CD4-positive, alpha-beta T cell (primary cell): Measurements from ENCODE around the gene IFITM10. TPM values are rescaled to one million over a fixed set of nuclear protein-coding genes. Genes with fewer than 3 reads are reported as not detected.

ENCODE experiments used
- ATAC-seq: fragments of 200-7000 bp; cut with Tn5 transposase; one replicate; pipeline ENCODE4 v1.10.0; 2022; ENCODE audit warnings: mild to moderate bottlenecking; ENCODE audit not compliant: poor library complexity
- CTCF ChIA-PET: fragments of 350-600 bp; sonication (Branson Sonifier 250); formaldehyde crosslinking; loops from one replicate; lab custom pipeline; 2021; ENCODE audit warnings: antibody characterized with exemption, inconsistent platforms; lab: Charles Lee
- POLR2A ChIA-PET: fragments of 350-600 bp; sonication (Branson Sonifier 250); formaldehyde crosslinking; loops from one replicate; lab custom pipeline; 2021; ENCODE audit warnings: antibody characterized with exemption, inconsistent platforms; lab: Charles Lee
- DNase-seq, 14 experiments: peaks; one replicate each; pipeline ENCODE4 v3.0.0-alpha.2; 2013 to 2020; ENCODE audit warnings: mixed read lengths in 2 of 14
- H3K27ac ChIP-seq, 2 donors: one replicate each; pipeline versions ENCODE4 v1.5.1 to v1.7.0; 2013; ENCODE audit warnings: low read length in 2 of 2, low read depth in 1 of 2, mild to moderate bottlenecking in 1 of 2
- H3K27me3 ChIP-seq, 2 experiments: 1 replicate in 1 of 2; 2 replicates in 1 of 2; pipeline versions ENCODE4 v1.6.1 to v1.7.0; 2013; ENCODE audit warnings: low read length in 2 of 2, control low read depth in 1 of 2, mild to moderate bottlenecking in 1 of 2, moderate library complexity in 1 of 2; ENCODE audit not compliant: insufficient read depth in 2 of 2, control insufficient read depth in 1 of 2
- H3K36me3 ChIP-seq: one replicate; pipeline ENCODE4 v1.6.1; 2013; ENCODE audit warnings: low read length, control low read depth; ENCODE audit not compliant: insufficient read depth
- H3K4me1 ChIP-seq: one replicate; pipeline ENCODE4 v1.6.1; 2013; ENCODE audit warnings: low read length, control low read depth; ENCODE audit not compliant: insufficient read depth
- H3K4me3 ChIP-seq: one replicate; pipeline ENCODE4 v1.5.1; 2013; ENCODE audit warnings: mild to moderate bottlenecking, low read length, moderate library complexity
- H3K9me3 ChIP-seq, 2 experiments: 1 replicate in 1 of 2; 2 replicates in 1 of 2; pipeline versions ENCODE4 v1.6.1 to v1.7.0; 2013; ENCODE audit warnings: low read length in 2 of 2, mild to moderate bottlenecking in 2 of 2, control low read depth in 1 of 2, moderate library complexity in 1 of 2; ENCODE audit not compliant: control insufficient read depth in 1 of 2, insufficient read depth in 1 of 2
- H3K27ac Mint-ChIP-seq: one replicate; pipeline ENCODE4 v1.8.0; 2020; ENCODE audit warnings: mixed read lengths
- H3K27me3 Mint-ChIP-seq: one replicate; pipeline ENCODE4 v1.8.0; 2021; ENCODE audit warnings: mixed read lengths
- H3K36me3 Mint-ChIP-seq: one replicate; pipeline ENCODE4 v1.8.0; 2021; ENCODE audit warnings: low read depth, mixed read lengths
- H3K4me1 Mint-ChIP-seq: one replicate; pipeline ENCODE4 v1.8.0; 2021; ENCODE audit warnings: low read depth, mixed read lengths
- H3K4me3 Mint-ChIP-seq: one replicate; pipeline ENCODE4 v1.8.0; 2020; ENCODE audit warnings: mild to moderate bottlenecking, mixed read lengths
- H3K9me3 Mint-ChIP-seq: one replicate; pipeline ENCODE4 v1.8.0; 2020; ENCODE audit warnings: mixed read lengths
- CTCF ChIP-seq: fragments of 200-600 bp; IDR thresholded peaks from one replicate; pipeline ENCODE4 v1.8.0; 2022; ENCODE audit warnings: antibody characterized with exemption, mild to moderate bottlenecking
- intact Hi-C, 2 experiments: fragments of 100-400 bp; cut with DNase I in 1 of 2; cut with micrococcal nuclease in 1 of 2; formaldehyde crosslinking; loops; one replicate each; pipeline versions ENCODE4 v1.15.1 to v1.9.0; 2023 to 2025; cut with DNase I, micrococcal nuclease
- total RNA-seq, 174 experiments: library from RNA in 2 of 174; stranded (reverse) in 2 of 174; gene quantifications; one replicate each; pipeline ENCODE4 v1.2.3 and lab custom pipeline; 2021 to 2026

Gene IFITM10
- total RNA-seq, 2 experiments from 2014 or later = 1.7 TPM

- Mint-ChIP-seq H3K4me1 (no peaks in the 10 kb centered on the region), H3K27me3 (peaks cover 4% of the 10 kb centered on the region), H3K9me3 (no peaks in the 10 kb centered on the region), H3K36me3 (no peaks in the 10 kb centered on the region), H3K4me3 (no peak overlapping the region), H3K27ac (no peak overlapping the region)
- no peaks in the 10 kb centered on the region for H3K36me3 ChIP-seq
- no peaks in the 10 kb centered on the region for H3K27me3 ChIP-seq
- no peaks in the 10 kb centered on the region for H3K4me1 ChIP-seq
- CTCF ChIA-PET = interaction anchor here (2.1 kb wide), 1 partner anchor 26 kb away, joined by 8 read pairs; no protein-coding TSS in a partner anchor
- no peak overlapping the region for H3K27ac ChIP-seq
- TF ChIP-seq CTCF = no peak
- DNase-seq (no peak), ATAC-seq (no peak)
- no peak overlapping the region for H3K4me3 ChIP-seq
- H3K9me3 ChIP-seq = no peaks in the 10 kb centered on the region
- intact Hi-C loops = no loop called here
- POLR2A ChIA-PET = no interaction called here
Measured at GRCh38 chr11:1719781-1720180, 30.6 kb downstream of the IFITM10 start.

- ChIA-PET POLR2A (no interaction called here), CTCF (interaction anchor here (0.6 kb wide), 1 partner anchor 433 kb away, joined by 3 read pairs; no protein-coding TSS in a partner anchor)
- DNase-seq (no peak), ATAC-seq (no peak)
- no peak overlapping the region for H3K4me3 ChIP-seq
- no peak overlapping the region for H3K4me3 Mint-ChIP-seq
- H3K36me3 Mint-ChIP-seq = no peaks in the 10 kb centered on the region
- TF ChIP-seq CTCF = no peak
- H3K36me3 ChIP-seq = no peaks in the 10 kb centered on the region
- no peaks in the 10 kb centered on the region for H3K4me1 ChIP-seq
- H3K27ac Mint-ChIP-seq = no peak overlapping the region
- no peaks in the 10 kb centered on the region for H3K27me3 ChIP-seq
- no peaks in the 10 kb centered on the region for H3K4me1 Mint-ChIP-seq
- H3K9me3 ChIP-seq = no peaks in the 10 kb centered on the region
- intact Hi-C loops = no loop called here
- no peaks in the 10 kb centered on the region for H3K9me3 Mint-ChIP-seq
- H3K27me3 Mint-ChIP-seq = peaks cover 4% of the 10 kb centered on the region
- H3K27ac ChIP-seq = no peak overlapping the region
Measured at GRCh38 chr11:1718326-1718725, 32.1 kb downstream of the IFITM10 start.

GRCh38 chr11:1717745-1718144 is 32.6 kb downstream of the IFITM10 start:
- POLR2A ChIA-PET = no interaction called here
- H3K9me3 Mint-ChIP-seq = no peaks in the 10 kb centered on the region
- Histone ChIP-seq H3K9me3 (no peaks in the 10 kb centered on the region), H3K27me3 (no peaks in the 10 kb centered on the region), H3K4me1 (no peaks in the 10 kb centered on the region), H3K4me3 (no peak overlapping the region), H3K27ac (no peak overlapping the region), H3K36me3 (no peaks in the 10 kb centered on the region)
- CTCF ChIA-PET = no interaction called here
- no peak overlapping the region for H3K27ac Mint-ChIP-seq
- TF ChIP-seq CTCF = no peak
- DNase-seq = no peak
- no peaks in the 10 kb centered on the region for H3K4me1 Mint-ChIP-seq
- intact Hi-C loops = no loop called here
- no peaks in the 10 kb centered on the region for H3K36me3 Mint-ChIP-seq
- peaks cover 4% of the 10 kb centered on the region for H3K27me3 Mint-ChIP-seq
- ATAC-seq = no peak
- H3K4me3 Mint-ChIP-seq = no peak overlapping the region
